AG10803 (cell line): ENCODE measurements around the gene CRIP1.

Source experiments
- DNase-seq: peaks from one replicate; pipeline ENCODE4 v3.0.0; 2010; ENCODE audit warnings: low read depth
- H3K4me3 ChIP-seq: 2 replicates; pipeline ENCODE4 v1.5.1; 2011; ENCODE audit warnings: mild to moderate bottlenecking, low read length, control low read depth
- CTCF ChIP-seq: conservative IDR thresholded peaks from 2 replicates; pipeline ENCODE4 v1.5.1; 2011; ENCODE audit warnings: mild to moderate bottlenecking, low read length, control low read depth, inconsistent platforms

Gene CRIP1

GRCh38 chr14:105502446-105503295 lies 16.0 kb downstream of the CRIP1 start:
- no peak for DNase-seq
- H3K4me3 ChIP-seq = no peak overlapping the region
- no peak for TF ChIP-seq CTCF

GRCh38 chr14:105503296-105503640 lies 16.6 kb downstream of the CRIP1 start:
- TF ChIP-seq CTCF = no peak
- no peak overlapping the region for H3K4me3 ChIP-seq
- no peak for DNase-seq

- no peak overlapping the region for H3K4me3 ChIP-seq
- TF ChIP-seq CTCF = no peak
- no peak for DNase-seq
These were observed 17.4 kb downstream of the CRIP1 start for GRCh38 chr14:105503935-105504692.

GRCh38 chr14:105505101-105505500 lies 18.4 kb downstream of the CRIP1 start:
- H3K4me3 ChIP-seq = no peak overlapping the region
- no peak for TF ChIP-seq CTCF
- DNase-seq = no peak

- no peak overlapping the region for H3K4me3 ChIP-seq
- no peak for TF ChIP-seq CTCF
- DNase-seq = no peak
These were observed 20.6 kb downstream of the CRIP1 start for GRCh38 chr14:105507247-105507646.

- DNase-seq = no peak
- no peak for TF ChIP-seq CTCF
- no peak overlapping the region for H3K4me3 ChIP-seq
These were observed 21.4 kb downstream of the CRIP1 start for GRCh38 chr14:105508069-105508468.

- H3K4me3 ChIP-seq = no peak overlapping the region
- TF ChIP-seq CTCF = no peak
- DNase-seq = no peak
These were observed 21.9 kb downstream of the CRIP1 start for GRCh38 chr14:105508601-105509000.
